SK-MEL-5 (cell line): ENCODE results near the gene MTHFR. TPM values are rescaled to one million over a fixed set of nuclear protein-coding genes. Genes with fewer than 3 reads are reported as not detected.

Experiments
- small RNA-seq, 2 experiments: library from RNA; depleted of rRNA; stranded (forward); fragments of <200 nt; gene quantifications; one replicate each; pipeline ENCODE3, GENCODE V24; 2014
- total RNA-seq: library from RNA; depleted of rRNA; stranded (reverse); fragments of >200 nt; shearing (Covaris generic); gene quantifications from 2 replicates; pipeline ENCODE4 v1.2.3, GENCODE V29; 2014; rRNA removed

Gene MTHFR
- total RNA-seq, 1 experiment from 2014 or later = 15.2 TPM

Small RNA genes within 50 kb of the gene (small RNA-seq; reads per million reads assigned to genes)
- gene RF02156 = 0 reads per million in 2 experiments
- 0 reads per million in 2 experiments for gene RF02157
- 0 reads per million in 2 experiments for gene RF02158

Other genes starting within 250 kb of the MTHFR start
- 1.3 and 2.2 TPM in 2 replicates for gene FBXO2, start 151.5 kb downstream of the MTHFR start, total RNA-seq
- gene FBXO44, start 151.1 kb downstream of the MTHFR start, total RNA-seq = 20.3 and 21.4 TPM in 2 replicates
- gene FBXO6, start 141.8 kb downstream of the MTHFR start, total RNA-seq = 4.8 and 5.0 TPM in 2 replicates
- 62.5 and 64.8 TPM in 2 replicates for gene MAD2L2, start 124.8 kb downstream of the MTHFR start, total RNA-seq
- gene DRAXIN, start 114.3 kb downstream of the MTHFR start, total RNA-seq = 0.03 TPM in 1 of 2 replicates, not detected in the other
- gene AGTRAP, start 69.8 kb downstream of the MTHFR start, total RNA-seq = 82.5 and 91.4 TPM in 2 replicates
- not detected in 2 replicates for gene C1orf167, start 43.8 kb downstream of the MTHFR start, total RNA-seq
- gene CLCN6, start 227 bp upstream of the MTHFR start, total RNA-seq = 6.2 and 7.9 TPM in 2 replicates
- gene NPPA, start 41.8 kb upstream of the MTHFR start, total RNA-seq = not detected in 2 replicates
- not detected in 2 replicates for gene NPPB, start 53.0 kb upstream of the MTHFR start, total RNA-seq
- gene KIAA2013, start 120.5 kb upstream of the MTHFR start, total RNA-seq = 62.0 and 69.0 TPM in 2 replicates
- 204 and 218 TPM in 2 replicates for gene PLOD1, start 128.8 kb upstream of the MTHFR start, total RNA-seq
- 49.1 and 51.7 TPM in 2 replicates for gene MFN2, start 174.5 kb upstream of the MTHFR start, total RNA-seq
- gene MIIP, start 213.5 kb upstream of the MTHFR start, total RNA-seq = 17.0 and 18.9 TPM in 2 replicates